WERI-Rb-1 (cell line): ENCODE measurements around the gene CDC20B.
"Not testable (repeated sequence)": the region's sequence is repeated elsewhere in the genome, so short reads cannot be mapped to it uniquely, and the experiment has no call there.

ENCODE experiments used
- DNase-seq: peaks from one replicate; pipeline ENCODE4 v3.0.0-alpha.2; 2020
- H3K27ac ChIP-seq: fragments of 250-450 bp; sonication (Bioruptor Pico); 2 replicates; pipeline ENCODE4 v1.5.1; 2020; ENCODE audit warnings: mild to moderate bottlenecking, moderate library complexity
- H3K27me3 ChIP-seq: fragments of 250-450 bp; sonication (Bioruptor Pico); 2 replicates; pipeline ENCODE4 v1.5.1; 2021; ENCODE audit warnings: mild to moderate bottlenecking, low read depth, moderate library complexity; ENCODE audit not compliant: insufficient read depth, severe bottlenecking
- H3K36me3 ChIP-seq: fragments of 250-450 bp; sonication (Bioruptor Pico); 2 replicates; pipeline ENCODE4 v1.5.1; 2020; ENCODE audit warnings: mild to moderate bottlenecking, moderate library complexity
- H3K4me3 ChIP-seq: 2 replicates; pipeline ENCODE4 v1.5.1; 2011; ENCODE audit warnings: low read depth, mild to moderate bottlenecking, control low read depth, low read length
- H3K9me3 ChIP-seq: fragments of 250-450 bp; sonication (Bioruptor Pico); 2 replicates; pipeline ENCODE4 v1.5.1; 2021; ENCODE audit warnings: mild to moderate bottlenecking, moderate library complexity; ENCODE audit not compliant: severe bottlenecking
- CTCF ChIP-seq: IDR thresholded peaks from 2 replicates; pipeline ENCODE4 v1.5.1; 2011; ENCODE audit warnings: low read depth, mild to moderate bottlenecking, control low read depth, inconsistent platforms, low read length

Gene CDC20B

GRCh38 chr5:55104946-55105701 is 67.9 kb downstream of the CDC20B start:
- no peak for TF ChIP-seq CTCF
- no peaks in the 10 kb centered on the region for H3K9me3 ChIP-seq
- no peak for DNase-seq
- H3K36me3 ChIP-seq: no peaks in the 10 kb centered on the region
- no peak overlapping the region for H3K4me3 ChIP-seq
- no peak overlapping the region for H3K27ac ChIP-seq
- H3K27me3 ChIP-seq: peaks cover 53% of the 10 kb centered on the region

- Histone ChIP-seq H3K4me3 (no peak overlapping the region), H3K36me3 (no peaks in the 10 kb centered on the region), H3K27ac (no peak overlapping the region), H3K9me3 (no peaks in the 10 kb centered on the region), H3K27me3 (peaks cover 47% of the 10 kb centered on the region)
- no peak for TF ChIP-seq CTCF
- DNase-seq: no peak
These were observed 68.8 kb downstream of the CDC20B start for GRCh38 chr5:55104036-55104772.

GRCh38 chr5:55102348-55102747 is 70.6 kb downstream of the CDC20B start, which contains the start of gene GZMA:
TSS of gene GZMA (plus strand) at chr5:55102646. CDS start at chr5:55102683, 37 bp downstream.
- H3K4me3 ChIP-seq: no peak within 1 kb of the TSS
- no peaks in the 10 kb centered on the region for H3K9me3 ChIP-seq
- no peak for DNase-seq
- TF ChIP-seq CTCF: no peak
- H3K27ac ChIP-seq: no peak within 1 kb of the TSS
- H3K27me3 ChIP-seq: peaks cover 34% of the 10 kb centered on the region
- H3K36me3 ChIP-seq: no peaks in the 10 kb centered on the region

GRCh38 chr5:55101556-55102276 is 71.3 kb downstream of the CDC20B start:
- TF ChIP-seq CTCF: no peak
- Histone ChIP-seq H3K27ac (no peak overlapping the region), H3K27me3 (peaks cover 35% of the 10 kb centered on the region), H3K36me3 (no peaks in the 10 kb centered on the region), H3K4me3 (no peak overlapping the region), H3K9me3 (no peaks in the 10 kb centered on the region)
- DNase-seq: no peak

- H3K4me3 ChIP-seq, H3K27ac ChIP-seq, H3K9me3 ChIP-seq, H3K36me3 ChIP-seq, DNase-seq: not testable (repeated sequence)
- peaks cover 40% of the 10 kb centered on the region for H3K27me3 ChIP-seq
These were observed 71.8 kb downstream of the CDC20B start for GRCh38 chr5:55101148-55101547.

GRCh38 chr5:55096861-55097260 is 76.1 kb downstream of the CDC20B start:
- no peaks in the 10 kb centered on the region for H3K36me3 ChIP-seq
- no peaks in the 10 kb centered on the region for H3K9me3 ChIP-seq
- H3K27me3 ChIP-seq: peaks cover 50% of the 10 kb centered on the region
- TF ChIP-seq CTCF: no peak
- H3K4me3 ChIP-seq: no peak overlapping the region
- no peak for DNase-seq
- no peak overlapping the region for H3K27ac ChIP-seq
